ENCODE measurements around the gene ADGRV1. TPM values are rescaled to one million over a fixed set of nuclear protein-coding genes. Genes with fewer than 3 reads are reported as not detected.

Gene ADGRV1
- polyA plus RNA-seq, 2 of the 4 experiments (the other 2 are of a cell fraction): 0.70 to 3.7 TPM

DNA sequence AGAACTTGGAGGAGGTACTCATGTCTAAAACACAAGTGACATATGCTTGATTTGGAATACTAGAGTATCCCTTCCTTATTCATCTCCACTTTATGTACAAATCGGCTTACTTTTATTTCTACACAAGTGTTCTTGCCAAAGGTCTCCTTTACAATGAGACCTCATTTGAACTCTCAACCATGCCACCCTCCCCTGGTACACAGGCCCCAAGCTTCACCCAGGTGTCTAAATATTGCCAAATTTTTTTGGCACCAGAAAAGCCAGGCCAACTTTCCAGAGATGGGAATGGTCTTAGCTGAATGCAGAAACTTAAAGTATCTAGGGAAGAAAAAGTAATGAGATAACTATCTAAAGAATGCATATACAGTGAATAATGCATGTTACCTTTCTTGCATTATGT, 48.2 kb upstream of the ADGRV1 start:
- WGBS (ENCODE audit: missing lambda C conversion rate): 95% methylated on average over 1 of the region's 1 CpG
- no peak overlapping the region for H3K4me2 ChIP-seq
- no peaks in the 10 kb centered on the region for H3K9me3 ChIP-seq
- no peak overlapping the region for H3K4me3 ChIP-seq
- TF ChIP-seq ZFP36 (IDR thresholded peaks at IDR 0.05; ENCODE audit: borderline replicate concordance, partially characterized antibody) (no peak), MAFK (IDR thresholded peaks at IDR 0.05; ENCODE audit: partially characterized antibody) (no peak), MAZ (IDR thresholded peaks at IDR 0.05; ENCODE audit: borderline replicate concordance, low read depth, low read length) (no peak), CBX8 (IDR thresholded peaks at IDR 0.05) (no peak), HDAC2 (IDR thresholded peaks at IDR 0.05) (no peak), HOXA7 (CRISPR knock-in tag; IDR thresholded peaks at IDR 0.05) (no peak), ELK1 (IDR thresholded peaks at IDR 0.05; ENCODE audit: low read depth, low read length) (no peak), FOSL2 (IDR thresholded peaks at IDR 0.05) (no peak), FOSL2 (CRISPR knock-in tag; IDR thresholded peaks at IDR 0.05) (no peak)
- TF ChIP-seq, protein P1, sequence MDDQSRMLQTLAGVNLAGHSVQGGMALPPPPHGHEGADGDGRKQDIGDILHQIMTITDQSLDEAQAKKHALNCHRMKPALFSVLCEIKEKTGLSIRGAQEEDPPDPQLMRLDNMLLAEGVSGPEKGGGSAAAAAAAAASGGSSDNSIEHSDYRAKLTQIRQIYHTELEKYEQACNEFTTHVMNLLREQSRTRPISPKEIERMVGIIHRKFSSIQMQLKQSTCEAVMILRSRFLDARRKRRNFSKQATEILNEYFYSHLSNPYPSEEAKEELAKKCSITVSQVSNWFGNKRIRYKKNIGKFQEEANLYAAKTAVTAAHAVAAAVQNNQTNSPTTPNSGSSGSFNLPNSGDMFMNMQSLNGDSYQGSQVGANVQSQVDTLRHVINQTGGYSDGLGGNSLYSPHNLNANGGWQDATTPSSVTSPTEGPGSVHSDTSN (IDR thresholded peaks at IDR 0.05): no peak
- ChIA-PET POLR2A (no interaction called here), CTCF (interaction anchor here (1.2 kb wide), 1 partner anchor 36 kb away, joined by 4 read pairs; the partner anchor contains the start of genes MBLAC2 and POLR3G)
- ATAC-seq (no peak), FAIRE-seq (no peak), DNase-seq (ENCODE audit: low read depth in 1 of 2, low spot score in 1 of 2) (no peak)
- no peak overlapping the region for H3K27ac ChIP-seq
- H3K4me1 ChIP-seq: no peaks in the 10 kb centered on the region

GRCh38 chr5:90514520-90514919, 44.1 kb upstream of the ADGRV1 start:
- TF ChIP-seq, protein P1 (IDR thresholded peaks at IDR 0.05): no peak
- TF ChIP-seq NPAS2 (CRISPR knock-in tag; IDR thresholded peaks at IDR 0.05; ENCODE audit: borderline replicate concordance): no peak
- TF ChIP-seq EHMT2 (IDR thresholded peaks at IDR 0.05; ENCODE audit: low read depth): no peak
- no peak for TF ChIP-seq RCOR1 (IDR thresholded peaks at IDR 0.05; ENCODE audit: low read depth, low read length)
- TF ChIP-seq TP53 (CRISPR knock-in tag; IDR thresholded peaks at IDR 0.05): no peak
- TF ChIP-seq JUNB (IDR thresholded peaks at IDR 0.05): no peak
- no peak for TF ChIP-seq NFE2L2 (conservative IDR thresholded peaks at IDR 0.05; ENCODE audit: low read length)
- no peak for TF ChIP-seq HOXB13 (CRISPR knock-in tag; IDR thresholded peaks at IDR 0.05; ENCODE audit: low read depth)
- no peak for TF ChIP-seq CHD4 (IDR thresholded peaks at IDR 0.05; ENCODE audit: borderline replicate concordance)
- no peak for TF ChIP-seq HOXA7 (CRISPR knock-in tag; IDR thresholded peaks at IDR 0.05)
- TF ChIP-seq FOSL2 (IDR thresholded peaks at IDR 0.05): no peak
- no peak for TF ChIP-seq FOSL2 (CRISPR knock-in tag; IDR thresholded peaks at IDR 0.05)
- no peak for TF ChIP-seq ATOH8 (CRISPR knock-in tag; IDR thresholded peaks at IDR 0.05; ENCODE audit: low read depth)
- TF ChIP-seq, protein P2, sequence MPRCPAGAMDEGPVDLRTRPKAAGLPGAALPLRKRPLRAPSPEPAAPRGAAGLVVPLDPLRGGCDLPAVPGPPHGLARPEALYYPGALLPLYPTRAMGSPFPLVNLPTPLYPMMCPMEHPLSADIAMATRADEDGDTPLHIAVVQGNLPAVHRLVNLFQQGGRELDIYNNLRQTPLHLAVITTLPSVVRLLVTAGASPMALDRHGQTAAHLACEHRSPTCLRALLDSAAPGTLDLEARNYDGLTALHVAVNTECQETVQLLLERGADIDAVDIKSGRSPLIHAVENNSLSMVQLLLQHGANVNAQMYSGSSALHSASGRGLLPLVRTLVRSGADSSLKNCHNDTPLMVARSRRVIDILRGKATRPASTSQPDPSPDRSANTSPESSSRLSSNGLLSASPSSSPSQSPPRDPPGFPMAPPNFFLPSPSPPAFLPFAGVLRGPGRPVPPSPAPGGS (IDR thresholded peaks at IDR 0.05): no peak
- TF ChIP-seq RAD21 (conservative IDR thresholded peaks at IDR 0.05 in 1 of 2, IDR thresholded peaks at IDR 0.05 in 1 of 2): no peak
- no peak overlapping the region for H3K4me2 ChIP-seq
- ATAC-seq: no peak
- no peak for FAIRE-seq
- ChIA-PET POLR2A (no interaction called here), CTCF (no interaction called here)
- H3K4me3 ChIP-seq: no peak overlapping the region
- H3K4me1 ChIP-seq: peaks cover 14% of the 10 kb centered on the region; the same call in 1 of the 3 replicates
- H3K9me3 ChIP-seq: no peaks in the 10 kb centered on the region
- H3K27ac ChIP-seq: no peak overlapping the region
- WGBS (ENCODE audit: missing lambda C conversion rate): 65% methylated on average over 3 of the region's 3 CpGs
- DNase-seq (ENCODE audit: low read depth in 1 of 2, low spot score in 1 of 2): no peak
